Measurements from ENCODE around the gene RINL.

The RINL gene

DNA sequence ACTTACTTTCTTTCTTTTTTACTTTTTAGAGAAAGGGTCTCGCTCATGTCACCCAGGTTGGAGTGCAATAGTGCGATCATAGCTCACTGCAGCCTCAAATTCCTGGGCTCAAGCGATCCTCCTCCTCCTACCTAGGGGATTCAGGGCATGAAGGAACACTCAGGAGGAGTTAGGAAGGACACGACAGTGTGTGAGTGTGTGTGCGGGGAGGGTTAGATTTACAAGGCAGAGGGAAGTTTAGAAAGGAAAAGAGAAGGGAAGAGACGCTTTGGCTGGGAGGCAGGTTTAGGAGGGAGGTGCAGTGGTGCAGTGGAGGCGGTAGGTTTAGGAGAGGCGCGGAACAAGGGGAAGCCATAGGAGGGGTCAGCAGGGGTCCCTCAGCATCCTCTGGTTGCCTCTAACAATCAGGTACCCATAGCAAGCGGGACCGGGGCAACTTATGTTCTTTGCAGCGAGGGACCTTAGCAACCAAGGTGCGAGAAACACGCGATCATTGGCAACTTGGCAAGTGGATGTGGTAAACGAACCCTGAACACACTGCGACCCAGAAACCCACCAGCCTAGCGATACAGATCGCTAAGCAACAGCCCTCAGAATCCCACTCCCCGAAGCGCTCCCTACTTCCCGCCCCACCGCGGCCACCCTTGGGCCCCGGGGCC, 20.8 kb upstream of the RINL start:
- DNase-seq (ENCODE audit: low read depth in 2 of 2): peak; percentile 13 to 20
- H3K4me3 ChIP-seq (replicated peaks in 1 of 2; ENCODE audit: low read depth in 2 of 2, low read length in 2 of 2): peak overlapping the region; percentile 78 to 88
- TF ChIP-seq, protein P1, sequence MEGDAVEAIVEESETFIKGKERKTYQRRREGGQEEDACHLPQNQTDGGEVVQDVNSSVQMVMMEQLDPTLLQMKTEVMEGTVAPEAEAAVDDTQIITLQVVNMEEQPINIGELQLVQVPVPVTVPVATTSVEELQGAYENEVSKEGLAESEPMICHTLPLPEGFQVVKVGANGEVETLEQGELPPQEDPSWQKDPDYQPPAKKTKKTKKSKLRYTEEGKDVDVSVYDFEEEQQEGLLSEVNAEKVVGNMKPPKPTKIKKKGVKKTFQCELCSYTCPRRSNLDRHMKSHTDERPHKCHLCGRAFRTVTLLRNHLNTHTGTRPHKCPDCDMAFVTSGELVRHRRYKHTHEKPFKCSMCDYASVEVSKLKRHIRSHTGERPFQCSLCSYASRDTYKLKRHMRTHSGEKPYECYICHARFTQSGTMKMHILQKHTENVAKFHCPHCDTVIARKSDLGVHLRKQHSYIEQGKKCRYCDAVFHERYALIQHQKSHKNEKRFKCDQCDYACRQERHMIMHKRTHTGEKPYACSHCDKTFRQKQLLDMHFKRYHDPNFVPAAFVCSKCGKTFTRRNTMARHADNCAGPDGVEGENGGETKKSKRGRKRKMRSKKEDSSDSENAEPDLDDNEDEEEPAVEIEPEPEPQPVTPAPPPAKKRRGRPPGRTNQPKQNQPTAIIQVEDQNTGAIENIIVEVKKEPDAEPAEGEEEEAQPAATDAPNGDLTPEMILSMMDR (IDR thresholded peaks at IDR 0.05; ENCODE audit: low read depth, low read length): no peak

DNA sequence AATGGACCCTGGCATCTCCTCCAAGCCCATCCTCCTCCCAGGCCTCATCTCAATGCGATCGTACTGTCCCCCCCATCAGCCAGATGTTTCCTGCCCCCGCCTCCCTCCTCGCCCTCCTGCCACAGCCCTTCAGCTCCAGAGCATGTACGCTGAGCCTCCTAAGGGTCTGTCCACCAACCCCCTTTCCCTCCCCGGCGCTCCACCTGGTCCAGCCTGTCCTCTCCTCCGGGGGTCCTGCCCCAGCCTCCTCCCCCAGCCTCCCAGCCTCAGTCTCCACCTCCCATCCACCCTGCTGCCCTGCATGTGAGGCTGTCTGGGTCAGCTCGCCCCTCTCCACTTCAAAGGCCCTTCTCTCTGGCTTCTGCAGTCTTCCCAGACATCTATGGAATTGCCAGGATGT, 16.9 kb upstream of the RINL start:
- DNase-seq (ENCODE audit: low read depth in 2 of 2): no peak
- no peak overlapping the region for H3K4me3 ChIP-seq (replicated peaks in 1 of 2; ENCODE audit: low read depth in 2 of 2, low read length in 2 of 2)
- TF ChIP-seq, protein P1 (IDR thresholded peaks at IDR 0.05; ENCODE audit: low read depth, low read length): no peak

DNA sequence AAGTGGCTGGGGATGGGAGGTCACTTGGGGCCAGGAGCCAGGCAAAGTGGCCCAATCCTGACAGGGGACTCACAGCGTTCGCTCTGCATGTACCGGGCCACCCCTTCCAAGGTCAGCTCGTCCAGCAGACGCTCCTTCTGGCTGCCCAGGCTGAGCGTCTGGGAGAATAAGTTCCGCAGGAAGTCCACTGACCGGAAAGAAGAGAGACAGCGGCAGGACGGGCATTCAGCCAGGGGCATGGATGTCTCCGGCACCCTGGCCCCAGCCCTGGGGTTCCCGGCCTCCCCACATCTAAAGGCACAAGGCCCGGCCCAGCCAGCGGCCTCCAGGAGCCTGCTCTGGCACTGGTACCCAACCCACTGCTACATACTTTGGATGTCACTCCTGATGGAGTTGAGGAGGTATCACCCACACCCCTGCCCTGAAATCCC, 15.3 kb upstream of the RINL start:
- no peak overlapping the region for H3K4me3 ChIP-seq (replicated peaks in 1 of 2; ENCODE audit: low read depth in 2 of 2, low read length in 2 of 2)
- TF ChIP-seq, protein P1 (IDR thresholded peaks at IDR 0.05; ENCODE audit: low read depth, low read length): no peak
- DNase-seq (ENCODE audit: low read depth in 2 of 2): peak in 1 of 2 donors; percentile 11

DNA sequence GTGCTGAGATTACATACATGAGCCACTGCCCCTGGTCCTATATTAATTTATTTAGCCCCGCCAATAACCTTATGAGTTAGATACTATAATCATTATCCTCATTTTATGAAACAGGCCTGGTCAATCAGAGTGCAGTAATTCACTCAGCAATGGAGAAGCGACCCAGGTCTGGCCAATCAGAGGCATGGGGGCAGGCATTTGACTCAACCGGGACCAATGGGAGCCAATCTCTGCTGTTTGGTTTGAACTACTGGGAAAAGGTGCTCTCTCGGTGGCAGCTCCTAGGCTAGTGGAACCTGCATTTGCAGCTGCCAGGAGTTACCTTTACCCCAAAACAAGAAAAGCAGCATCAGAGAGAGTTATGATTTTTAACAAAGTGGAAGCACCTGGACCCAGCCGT, 14.8 kb upstream of the RINL start:
- TF ChIP-seq, protein P1 (IDR thresholded peaks at IDR 0.05; ENCODE audit: low read depth, low read length): no peak
- no peak overlapping the region for H3K4me3 ChIP-seq (replicated peaks in 1 of 2; ENCODE audit: low read depth in 2 of 2, low read length in 2 of 2)
- no peak for DNase-seq (ENCODE audit: low read depth in 2 of 2)

DNA sequence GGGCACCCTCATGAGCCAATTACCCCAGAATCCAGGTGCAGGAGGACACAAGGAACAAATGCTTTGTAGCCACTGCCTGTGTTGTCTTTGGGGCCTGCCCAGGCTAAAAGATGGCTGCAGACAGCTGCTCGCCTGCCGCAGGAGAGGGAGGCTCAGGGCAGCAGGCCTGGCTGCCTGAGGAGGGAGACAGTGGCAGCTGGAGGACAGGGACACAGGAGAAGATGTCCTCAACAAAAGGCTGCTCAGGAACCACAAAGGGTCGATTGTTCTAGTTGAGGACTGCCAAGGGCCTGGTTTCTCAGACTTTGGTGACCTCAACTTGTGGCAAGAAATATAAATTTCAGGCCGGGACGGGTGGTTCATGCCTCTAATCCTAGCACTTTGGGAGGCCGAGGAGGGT, 13.7 kb upstream of the RINL start:
- no peak overlapping the region for H3K4me3 ChIP-seq (replicated peaks in 1 of 2; ENCODE audit: low read depth in 2 of 2, low read length in 2 of 2)
- DNase-seq (ENCODE audit: low read depth in 2 of 2): no peak
- TF ChIP-seq, protein P1 (IDR thresholded peaks at IDR 0.05; ENCODE audit: low read depth, low read length): no peak

DNA sequence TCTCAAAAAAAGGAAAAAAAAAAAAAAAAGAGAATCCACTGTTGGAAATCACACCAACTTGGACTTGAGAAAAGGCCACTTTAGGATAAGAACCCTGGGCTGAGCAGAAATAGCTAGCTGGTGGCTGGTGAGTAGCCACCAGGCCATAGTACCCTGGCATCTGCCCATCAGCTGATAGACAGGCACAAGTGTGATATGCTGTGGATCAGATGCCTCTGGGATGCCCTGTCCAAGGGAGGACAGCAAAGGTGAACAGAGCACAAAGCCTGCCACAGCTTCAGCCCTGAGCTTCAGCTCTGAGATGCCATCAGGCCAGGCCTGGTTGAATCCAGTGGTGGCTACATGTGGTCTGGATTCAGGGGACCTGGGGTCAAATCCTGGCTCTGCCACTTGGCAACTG, 12.6 kb upstream of the RINL start:
- no peak for DNase-seq (ENCODE audit: low read depth in 2 of 2)
- no peak overlapping the region for H3K4me3 ChIP-seq (replicated peaks in 1 of 2; ENCODE audit: low read depth in 2 of 2, low read length in 2 of 2)
- TF ChIP-seq, protein P1 (IDR thresholded peaks at IDR 0.05; ENCODE audit: low read depth, low read length): no peak

DNA sequence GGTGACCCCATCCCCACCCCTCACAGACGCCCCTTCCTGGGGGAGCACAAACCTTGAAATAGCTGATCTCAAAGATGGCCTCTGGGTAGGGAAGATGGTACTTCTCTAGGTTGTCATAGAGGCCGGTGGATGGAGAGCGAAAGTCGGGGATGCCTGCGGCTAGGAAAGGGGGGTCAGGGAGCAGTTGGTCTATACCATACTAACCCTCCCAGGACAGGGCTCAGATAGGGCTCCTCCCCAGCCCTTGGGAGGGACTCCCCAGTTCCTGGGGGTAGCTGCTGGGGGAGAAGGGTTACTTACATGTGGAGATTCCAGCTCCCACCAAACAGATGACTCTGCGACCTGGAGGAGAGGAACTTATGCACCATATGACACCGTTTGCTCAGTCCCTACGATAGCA, 11.7 kb upstream of the RINL start:
- TF ChIP-seq, protein P1 (IDR thresholded peaks at IDR 0.05; ENCODE audit: low read depth, low read length): no peak
- no peak overlapping the region for H3K4me3 ChIP-seq (replicated peaks in 1 of 2; ENCODE audit: low read depth in 2 of 2, low read length in 2 of 2)

More for the DNA sequence above, 11.7 kb upstream of the RINL start:
- no peak for DNase-seq (ENCODE audit: low read depth in 2 of 2)
